Activated effector memory CD4-positive, alpha-beta T cell treated with Interleukin-2 at 50 U/mL for 16 hours (primary cell): ENCODE measurements around the gene ABCB8.
"Not testable (repeated sequence)": the region's sequence is repeated elsewhere in the genome, so short reads cannot be mapped to it uniquely, and the experiment has no call there.

Experiments
- DNase-seq: peaks from one replicate; pipeline ENCODE4 v3.0.0-alpha.2; 2020

The ABCB8 gene

DNA sequence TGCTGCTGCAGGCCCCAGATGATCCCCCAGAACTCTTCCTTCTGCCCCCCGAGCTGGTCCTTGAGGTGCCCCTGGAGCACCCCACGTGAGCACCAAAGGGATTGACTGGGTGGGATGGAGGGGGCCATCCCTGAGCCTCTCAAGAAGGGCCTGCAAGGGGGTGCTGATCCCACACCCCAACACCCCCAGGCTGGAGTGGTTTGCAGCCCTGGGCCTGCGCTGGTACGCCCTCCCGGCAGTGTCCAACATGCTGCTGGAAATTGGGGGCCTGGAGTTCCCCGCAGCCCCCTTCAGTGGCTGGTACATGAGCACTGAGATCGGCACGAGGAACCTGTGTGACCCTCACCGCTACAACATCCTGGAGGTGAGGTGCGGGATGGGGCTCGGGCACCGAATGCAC is 29.2 kb upstream of the ABCB8 start:
- no peak for DNase-seq

DNA sequence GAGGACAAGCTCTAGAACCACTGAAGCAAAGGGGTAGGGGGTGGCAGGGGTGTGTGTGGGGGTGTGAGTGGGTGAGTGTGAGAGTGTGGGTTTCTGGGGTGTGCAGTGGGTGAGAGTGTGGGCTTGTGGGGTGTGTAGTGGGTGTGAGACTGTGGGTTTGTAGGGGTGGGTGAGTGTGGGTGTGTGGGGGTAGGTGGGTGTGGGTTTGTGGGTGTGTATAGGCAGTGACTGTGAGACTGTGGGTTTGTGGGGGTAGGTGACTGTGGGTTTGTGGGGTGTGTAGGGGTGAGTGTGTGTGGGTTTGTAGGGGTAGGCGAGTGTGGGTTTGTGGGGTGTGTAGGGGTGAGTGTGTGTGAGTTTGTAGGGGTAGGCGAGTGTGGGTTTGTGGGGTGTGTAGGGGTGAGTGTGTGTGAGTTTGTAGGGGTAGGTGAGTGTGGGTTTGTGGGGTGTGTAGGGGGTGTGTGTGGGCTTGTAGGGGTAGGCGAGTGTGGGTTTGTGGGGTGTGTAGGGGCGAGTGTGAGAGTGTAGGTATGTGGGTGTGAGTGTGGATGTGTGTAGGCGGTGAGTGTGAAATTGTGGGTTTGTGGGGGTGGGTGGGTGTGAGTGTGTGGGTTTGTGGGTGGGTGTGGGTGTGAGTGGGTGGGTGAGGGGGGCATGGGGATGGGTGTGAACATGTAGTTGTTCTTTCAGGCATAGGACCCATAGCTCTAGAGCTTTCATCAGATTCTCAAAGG is 28.6 kb upstream of the ABCB8 start:
- DNase-seq = no peak

DNA sequence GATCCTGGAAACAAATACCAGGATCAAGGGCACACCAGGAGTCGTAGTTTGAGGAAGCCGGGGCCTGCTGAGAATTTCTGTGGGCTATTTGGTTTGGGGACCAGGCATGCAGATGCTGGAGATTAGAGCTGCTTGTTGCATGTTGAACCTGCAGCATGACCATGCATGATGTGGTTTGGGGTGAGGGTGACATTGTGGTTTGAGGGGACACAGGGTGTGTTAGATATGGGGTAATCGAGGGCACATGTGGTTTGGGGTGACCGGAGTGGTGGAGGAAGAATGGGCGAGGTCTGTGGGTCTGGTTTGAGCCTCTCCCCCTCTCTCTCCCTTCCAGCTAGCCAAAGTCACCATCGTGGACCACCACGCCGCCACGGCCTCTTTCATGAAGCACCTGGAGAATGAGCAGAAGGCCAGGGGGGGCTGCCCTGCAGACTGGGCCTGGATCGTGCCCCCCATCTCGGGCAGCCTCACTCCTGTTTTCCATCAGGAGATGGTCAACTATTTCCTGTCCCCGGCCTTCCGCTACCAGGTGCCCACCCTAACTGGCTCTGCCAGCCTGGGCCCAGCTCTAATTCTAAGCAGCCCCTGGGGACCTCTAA is 27.3 kb upstream of the ABCB8 start:
- no peak for DNase-seq

DNA sequence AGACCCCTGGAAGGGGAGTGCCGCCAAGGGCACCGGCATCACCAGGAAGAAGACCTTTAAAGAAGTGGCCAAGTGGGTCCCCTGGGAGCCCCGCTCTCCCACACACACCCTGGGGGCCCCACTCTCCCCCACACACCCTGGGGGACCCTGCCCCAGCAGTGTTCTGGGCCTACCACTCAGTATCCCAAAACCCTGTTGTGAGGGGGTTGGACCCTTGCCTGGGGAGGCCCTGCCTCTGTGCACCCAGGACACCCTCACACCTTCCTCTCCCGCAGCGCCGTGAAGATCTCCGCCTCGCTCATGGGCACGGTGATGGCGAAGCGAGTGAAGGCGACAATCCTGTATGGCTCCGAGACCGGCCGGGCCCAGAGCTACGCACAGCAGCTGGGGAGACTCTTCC is 26.7 kb upstream of the ABCB8 start:
- no peak for DNase-seq

DNA sequence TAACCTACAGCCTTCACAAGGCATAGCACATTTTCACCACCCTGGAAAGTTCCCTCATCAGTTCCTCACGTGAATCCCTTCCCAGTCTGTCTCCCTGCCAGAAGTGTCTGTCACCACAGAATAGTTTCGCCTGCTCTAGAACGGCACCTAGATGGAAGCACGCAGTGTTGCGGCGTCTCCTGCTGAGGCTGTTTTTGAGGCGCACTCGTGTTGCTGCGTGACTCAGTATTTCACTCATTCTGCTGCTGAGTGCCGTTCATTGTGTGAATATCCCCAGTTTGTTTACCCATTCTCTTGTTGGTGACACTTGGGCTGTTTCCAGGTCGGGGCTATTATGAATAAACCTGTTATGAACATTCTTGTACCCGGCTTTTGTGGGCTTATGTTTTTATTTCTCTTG is 24.7 kb upstream of the ABCB8 start:
- no peak for DNase-seq

DNA sequence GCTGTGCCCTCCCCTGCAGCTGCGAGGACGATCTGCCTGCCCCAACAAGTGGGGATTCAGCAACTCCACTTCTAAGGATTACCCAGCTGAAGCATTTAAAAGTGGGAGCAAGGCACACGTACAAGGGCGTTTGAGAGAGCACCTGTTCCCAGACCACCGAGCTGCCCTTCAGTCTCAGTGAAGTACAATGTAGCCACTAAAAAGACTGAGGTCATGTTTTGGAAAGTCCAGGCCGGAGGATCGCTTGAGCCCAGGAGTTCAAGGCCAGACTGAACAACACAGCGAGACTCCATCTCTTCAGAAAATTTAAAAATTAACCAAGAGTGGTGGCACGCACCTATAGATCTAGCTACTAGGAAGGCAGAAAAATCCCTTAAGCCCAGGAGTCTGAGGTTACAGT is 22.7 kb upstream of the ABCB8 start:
- DNase-seq = no peak

DNA sequence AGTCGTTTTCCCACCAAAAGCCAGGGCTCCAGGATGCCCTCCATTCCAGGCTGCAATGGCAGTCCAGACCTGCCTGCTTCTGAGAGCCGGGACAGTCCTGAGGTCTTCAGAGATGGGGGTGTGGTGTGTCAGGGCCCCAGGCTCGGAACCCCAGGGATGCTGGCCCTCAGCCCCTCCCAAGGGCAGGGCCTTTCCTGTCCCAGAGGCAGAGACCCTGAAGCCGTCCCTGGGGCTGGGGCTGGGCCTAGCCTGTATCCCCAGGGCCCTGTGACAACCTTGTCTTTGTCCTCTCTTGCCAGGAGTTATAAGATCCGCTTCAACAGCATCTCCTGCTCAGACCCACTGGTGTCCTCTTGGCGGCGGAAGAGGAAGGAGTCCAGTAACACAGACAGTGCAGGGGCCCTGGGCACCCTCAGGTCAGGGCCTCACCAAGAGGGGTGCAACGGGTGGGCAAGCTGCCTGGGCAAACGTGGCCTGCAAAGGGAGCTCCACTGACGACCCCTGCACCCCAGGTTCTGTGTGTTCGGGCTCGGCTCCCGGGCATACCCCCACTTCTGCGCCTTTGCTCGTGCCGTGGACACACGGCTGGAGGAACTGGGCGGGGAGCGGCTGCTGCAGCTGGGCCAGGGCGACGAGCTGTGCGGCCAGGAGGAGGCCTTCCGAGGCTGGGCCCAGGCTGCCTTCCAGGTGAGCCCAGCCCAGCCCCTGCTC is 21.5 kb upstream of the ABCB8 start:
- no peak for DNase-seq

DNA sequence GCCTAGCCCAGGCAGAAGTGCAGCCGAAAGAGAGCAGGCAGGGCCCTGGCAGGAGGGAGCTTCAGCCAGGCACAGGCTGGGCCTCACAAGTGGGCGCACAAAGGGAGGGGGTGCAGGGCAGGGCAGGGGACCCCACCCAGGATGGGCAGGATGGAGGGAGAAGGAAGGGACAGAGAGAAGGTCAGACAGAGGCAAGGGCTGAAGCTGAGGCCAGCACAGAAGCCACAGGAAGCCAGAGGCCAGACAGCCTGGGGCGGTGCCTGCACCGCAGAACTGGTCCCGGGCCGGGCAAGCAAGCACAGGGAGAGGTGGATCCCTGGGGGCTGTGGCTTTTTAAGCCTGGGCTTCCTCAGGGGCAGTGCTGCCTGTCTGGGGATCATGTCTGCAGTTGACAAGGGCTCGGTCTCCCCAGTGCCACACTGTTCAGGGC is 20.8 kb upstream of the ABCB8 start:
- no peak for DNase-seq

DNA sequence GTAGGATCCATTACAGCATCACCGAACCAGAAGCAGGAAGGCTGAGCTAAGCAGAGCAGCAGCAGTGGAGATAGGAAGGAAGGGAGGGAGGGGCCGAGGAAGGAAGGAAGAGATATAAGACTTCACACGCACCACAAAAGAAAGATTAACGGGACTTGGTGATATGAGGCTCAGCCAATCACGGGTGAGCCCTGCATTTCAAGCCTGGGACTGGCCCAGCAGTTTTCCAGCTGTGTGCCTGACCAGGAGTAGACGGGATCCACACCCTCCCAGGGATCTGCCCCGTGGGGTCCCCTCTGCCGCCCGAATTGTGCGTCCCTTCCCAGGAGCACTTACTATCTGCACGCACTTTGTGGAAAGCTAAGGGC is 20.1 kb upstream of the ABCB8 start:
- no peak for DNase-seq

DNA sequence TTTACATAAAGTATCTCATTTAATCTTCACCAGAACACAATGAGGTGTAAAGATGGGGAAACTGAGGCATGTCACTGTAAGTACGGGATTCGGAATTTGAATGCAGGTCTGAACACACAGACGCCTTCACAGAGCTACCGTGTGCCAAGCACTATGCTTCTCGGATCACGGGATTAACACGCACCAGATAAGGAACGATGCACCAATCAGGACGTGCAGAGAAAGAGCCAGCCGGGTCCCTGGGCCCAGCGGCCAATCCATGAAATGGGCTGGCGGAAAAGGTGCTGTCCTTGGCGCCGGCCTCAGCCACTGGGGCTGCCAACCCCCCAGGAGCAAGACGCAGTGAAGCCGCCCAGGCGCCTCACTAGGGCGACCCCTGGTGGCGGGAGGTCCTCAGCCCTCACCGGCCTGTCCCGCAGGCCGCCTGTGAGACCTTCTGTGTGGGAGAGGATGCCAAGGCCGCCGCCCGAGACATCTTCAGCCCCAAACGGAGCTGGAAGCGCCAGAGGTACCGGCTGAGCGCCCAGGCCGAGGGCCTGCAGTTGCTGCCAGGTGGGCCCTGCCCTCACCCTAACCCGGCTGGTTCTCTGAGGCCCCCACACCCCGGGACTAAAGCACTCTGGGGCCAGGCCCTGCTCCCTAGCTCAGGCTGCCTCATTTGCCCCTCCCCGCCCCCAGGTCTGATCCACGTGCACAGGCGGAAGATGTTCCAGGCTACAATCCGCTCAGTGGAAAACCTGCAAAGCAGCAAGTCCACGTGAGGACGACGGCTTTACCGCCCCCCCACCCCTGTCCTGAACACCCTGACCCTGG is 19.5 kb upstream of the ABCB8 start:
- DNase-seq = peak; percentile 70

DNA sequence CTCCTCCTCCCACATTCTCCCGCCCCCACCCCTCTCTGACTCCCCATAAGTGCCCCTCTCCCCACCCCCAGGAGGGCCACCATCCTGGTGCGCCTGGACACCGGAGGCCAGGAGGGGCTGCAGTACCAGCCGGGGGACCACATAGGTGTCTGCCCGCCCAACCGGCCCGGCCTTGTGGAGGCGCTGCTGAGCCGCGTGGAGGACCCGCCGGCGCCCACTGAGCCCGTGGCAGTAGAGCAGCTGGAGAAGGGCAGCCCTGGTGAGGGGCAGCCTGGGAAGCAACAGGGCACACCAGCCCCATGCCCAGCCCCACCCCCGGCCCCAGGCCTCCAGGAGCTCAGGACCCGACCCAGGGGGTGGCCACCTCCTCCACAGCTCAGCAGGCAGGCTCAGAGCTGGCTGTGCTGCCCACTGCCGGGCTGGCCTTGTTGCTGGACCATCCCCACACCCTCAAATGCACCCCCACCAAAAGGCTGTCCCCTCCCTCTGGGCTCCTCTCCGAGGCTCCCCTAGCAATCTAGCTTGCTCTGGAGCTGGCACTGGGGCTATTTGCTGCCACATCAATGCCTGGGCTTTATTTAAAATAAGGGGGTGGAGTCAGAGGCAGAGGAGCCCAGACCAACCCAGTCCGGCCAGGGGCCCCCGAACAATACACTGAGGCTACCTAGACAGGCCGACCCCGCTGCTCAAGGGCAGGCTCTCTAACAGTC is 18.8 kb upstream of the ABCB8 start:
- DNase-seq = no peak

DNA sequence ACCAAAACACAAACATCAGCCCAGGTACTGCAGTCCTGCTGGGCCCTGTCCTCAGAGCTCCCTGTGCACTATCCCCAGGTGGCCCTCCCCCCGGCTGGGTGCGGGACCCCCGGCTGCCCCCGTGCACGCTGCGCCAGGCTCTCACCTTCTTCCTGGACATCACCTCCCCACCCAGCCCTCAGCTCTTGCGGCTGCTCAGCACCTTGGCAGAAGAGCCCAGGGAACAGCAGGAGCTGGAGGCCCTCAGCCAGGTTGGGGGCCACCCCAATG is 18.3 kb upstream of the ABCB8 start:
- DNase-seq = no peak

DNA sequence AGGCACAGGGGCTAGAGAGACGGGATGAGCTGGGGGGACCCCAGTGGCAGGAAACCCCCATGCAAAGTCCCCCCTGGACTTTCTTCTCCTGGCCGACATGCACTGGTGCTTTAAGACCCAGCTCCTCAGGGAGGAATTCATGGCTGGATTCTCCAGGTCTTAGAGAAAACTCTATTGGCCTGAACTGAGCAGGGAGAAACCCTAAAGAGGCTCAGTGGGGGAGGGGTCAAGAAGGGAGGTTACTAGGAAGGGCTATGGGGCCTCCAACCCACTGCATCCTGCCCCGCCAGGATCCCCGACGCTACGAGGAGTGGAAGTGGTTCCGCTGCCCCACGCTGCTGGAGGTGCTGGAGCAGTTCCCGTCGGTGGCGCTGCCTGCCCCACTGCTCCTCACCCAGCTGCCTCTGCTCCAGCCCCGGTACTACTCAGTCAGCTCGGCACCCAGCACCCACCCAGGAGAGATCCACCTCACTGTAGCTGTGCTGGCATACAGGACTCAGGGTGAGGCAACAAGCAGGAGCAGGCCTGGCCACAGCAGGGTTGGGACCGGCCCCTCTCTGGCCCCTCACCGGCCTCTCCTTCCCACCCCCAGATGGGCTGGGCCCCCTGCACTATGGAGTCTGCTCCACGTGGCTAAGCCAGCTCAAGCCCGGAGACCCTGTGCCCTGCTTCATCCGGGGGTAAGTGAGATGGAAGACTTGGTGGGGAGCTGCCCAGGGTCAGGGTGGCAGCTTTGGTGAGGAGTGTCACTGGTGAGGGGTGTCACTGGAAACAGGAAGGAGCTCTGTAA is 17.7 kb upstream of the ABCB8 start:
- DNase-seq = no peak

DNA sequence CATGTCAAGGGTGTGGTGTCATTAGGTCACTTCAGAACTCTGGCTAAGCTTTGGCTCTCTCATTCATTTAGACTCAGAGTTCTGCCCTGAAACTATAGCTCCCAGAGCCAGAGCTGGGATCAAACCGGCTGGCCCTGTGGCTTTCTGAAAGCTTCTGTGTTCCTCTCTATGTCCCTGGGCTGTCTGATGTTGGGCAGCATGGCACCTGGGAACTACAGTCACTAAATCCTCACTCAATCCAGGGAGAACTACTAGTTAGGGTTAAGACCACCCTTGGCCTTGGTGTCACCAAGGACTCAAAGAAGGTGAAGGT is 17.2 kb upstream of the ABCB8 start:
- DNase-seq = no peak

DNA sequence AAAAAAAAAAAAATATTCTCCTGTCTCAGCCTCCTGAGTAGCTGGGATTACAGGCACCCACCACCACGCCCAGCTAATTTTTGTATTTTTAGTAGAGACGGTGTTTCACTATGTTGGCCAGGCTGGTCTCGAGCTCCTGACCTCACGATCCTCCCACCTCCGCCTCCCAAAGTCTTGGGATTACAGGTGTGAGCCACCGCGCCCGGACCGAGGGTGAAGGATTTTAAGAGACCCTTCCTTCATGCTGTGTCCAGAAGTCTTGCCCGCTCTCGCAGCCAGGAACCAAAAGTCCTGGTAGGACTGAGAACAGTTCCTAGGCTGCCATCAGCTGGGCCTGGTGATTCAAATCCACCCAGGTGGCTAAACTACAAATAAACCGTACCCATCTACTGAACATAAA is 16.6 kb upstream of the ABCB8 start:
- not testable (repeated sequence) for DNase-seq

DNA sequence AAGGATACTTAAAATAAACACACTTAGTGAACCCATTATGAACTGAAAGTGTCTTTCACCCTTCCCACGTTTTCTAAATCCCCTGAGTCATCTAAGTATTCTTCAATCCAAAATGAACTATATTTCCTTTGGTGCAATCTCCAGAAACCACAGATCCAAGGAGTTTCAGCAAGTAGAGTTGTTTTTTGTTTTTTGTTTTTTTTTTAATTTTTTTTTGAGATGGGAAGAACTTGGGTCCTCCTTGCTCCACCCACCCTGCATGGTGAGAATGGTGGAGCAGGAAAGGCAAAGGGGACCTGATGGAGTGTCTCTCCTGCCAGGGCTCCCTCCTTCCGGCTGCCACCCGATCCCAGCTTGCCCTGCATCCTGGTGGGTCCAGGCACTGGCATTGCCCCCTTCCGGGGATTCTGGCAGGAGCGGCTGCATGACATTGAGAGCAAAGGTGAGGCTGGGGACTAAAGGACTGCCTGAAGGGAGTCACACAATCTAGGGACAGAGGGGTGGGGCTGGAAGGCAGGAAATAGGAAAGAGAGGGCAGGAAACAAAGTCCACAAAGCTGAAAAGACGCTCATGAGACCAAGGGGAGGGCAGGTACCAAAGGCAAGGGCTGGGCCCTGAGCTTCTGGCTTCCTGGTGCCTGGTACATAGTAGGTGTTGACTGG is 16.1 kb upstream of the ABCB8 start:
- no peak for DNase-seq

DNA sequence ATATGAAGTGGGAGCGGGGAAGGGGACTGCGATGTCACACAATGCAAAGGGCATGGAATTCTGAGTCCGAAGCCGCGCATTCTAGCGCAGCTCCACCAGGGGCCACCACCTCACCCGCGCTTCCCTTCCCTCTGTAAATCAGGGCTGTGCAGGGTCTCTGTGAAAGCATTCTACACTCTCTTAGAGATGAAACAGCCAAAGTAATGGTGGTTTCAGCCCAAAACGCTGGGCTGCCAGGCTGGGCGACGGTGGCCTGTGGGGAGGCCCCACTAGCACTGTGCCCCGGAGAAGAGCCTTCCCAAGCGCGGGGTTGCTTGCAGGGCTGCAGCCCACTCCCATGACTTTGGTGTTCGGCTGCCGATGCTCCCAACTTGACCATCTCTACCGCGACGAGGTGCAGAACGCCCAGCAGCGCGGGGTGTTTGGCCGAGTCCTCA is 15.3 kb upstream of the ABCB8 start:
- no peak for DNase-seq

DNA sequence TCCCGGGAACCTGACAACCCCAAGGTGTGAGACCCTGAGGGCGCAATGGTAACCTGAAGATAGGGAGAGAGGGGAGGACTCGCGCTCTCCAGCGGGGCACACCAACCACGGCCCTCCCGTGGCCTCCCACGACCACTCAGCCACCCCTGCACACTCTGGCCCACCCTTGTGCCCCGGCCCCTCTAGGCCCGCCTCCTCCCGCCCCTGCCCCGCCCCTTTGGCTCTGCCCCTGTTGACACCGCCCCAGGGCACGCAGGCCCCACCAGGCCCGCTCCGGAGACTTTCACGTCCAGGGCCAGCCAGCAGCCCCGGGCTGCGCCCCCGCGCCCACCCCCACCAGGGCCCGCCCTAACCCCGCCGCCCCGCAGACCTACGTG is 14.9 kb upstream of the ABCB8 start:
- no peak for DNase-seq

DNA sequence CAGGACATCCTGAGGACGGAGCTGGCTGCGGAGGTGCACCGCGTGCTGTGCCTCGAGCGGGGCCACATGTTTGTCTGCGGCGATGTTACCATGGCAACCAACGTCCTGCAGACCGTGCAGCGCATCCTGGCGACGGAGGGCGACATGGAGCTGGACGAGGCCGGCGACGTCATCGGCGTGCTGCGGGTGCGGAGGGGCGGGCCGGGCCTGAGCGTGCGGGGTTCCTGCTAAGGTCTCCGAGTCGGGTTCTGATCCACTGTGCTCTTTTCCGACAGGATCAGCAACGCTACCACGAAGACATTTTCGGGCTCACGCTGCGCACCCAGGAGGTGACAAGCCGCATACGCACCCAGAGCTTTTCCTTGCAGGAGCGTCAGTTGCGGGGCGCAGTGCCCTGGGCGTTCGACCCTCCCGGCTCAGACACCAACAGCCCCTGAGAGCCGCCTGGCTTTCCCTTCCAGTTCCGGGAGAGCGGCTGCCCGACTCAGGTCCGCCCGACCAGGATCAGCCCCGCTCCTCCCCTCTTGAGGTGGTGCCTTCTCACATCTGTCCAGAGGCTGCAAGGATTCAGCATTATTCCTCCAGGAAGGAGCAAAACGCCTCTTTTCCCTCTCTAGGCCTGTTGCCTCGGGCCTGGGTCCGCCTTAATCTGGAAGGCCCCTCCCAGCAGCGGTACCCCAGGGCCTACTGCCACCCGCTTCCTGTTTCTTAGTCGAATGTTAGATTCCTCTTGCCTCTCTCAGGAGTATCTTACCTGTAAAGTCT is 14.3 kb upstream of the ABCB8 start:
- DNase-seq = peak; percentile 81

DNA sequence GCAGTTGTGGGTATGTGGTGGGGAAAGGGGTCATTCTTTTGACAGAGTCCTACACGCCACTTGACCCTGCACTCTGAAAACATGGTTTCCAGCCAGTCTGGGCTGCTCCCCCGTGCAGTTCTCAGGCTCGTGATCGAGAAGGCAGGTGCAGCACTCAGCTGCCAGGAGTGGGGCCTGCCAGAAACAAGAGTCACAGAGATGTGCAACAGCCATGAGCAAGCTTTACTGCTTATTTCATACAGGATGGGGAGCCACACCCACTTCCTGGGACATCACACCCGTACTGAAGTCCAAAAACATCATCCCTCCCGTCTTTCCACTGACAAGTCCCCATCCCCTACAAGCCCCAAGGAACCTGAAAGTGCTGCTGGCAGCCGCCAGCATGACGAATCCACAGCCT is 13.3 kb upstream of the ABCB8 start:
- no peak for DNase-seq

DNA sequence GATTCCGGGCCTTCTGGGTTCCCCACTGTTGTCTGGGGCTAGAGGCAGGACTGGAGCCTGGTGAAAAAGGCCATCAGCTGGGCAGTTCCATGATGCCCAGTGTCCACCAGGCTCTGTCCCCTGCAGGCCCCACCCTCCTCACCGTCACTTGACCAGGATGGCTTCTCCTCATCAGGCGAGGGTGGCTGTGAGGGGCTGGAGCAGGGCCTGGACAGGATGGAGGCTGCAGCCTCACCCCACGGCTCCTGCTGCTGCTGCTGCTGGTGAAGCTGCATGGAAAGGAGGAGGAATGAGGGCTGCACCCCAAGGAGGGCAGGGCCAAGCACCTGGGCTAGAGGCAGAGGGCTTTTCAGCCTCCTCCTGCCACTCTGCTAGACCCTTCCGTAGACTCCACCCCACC is 12.3 kb upstream of the ABCB8 start:
- DNase-seq = no peak
